H54 (cell line): Measurements from ENCODE around the gene FHIT.

Experiments used
- DNase-seq: peaks from one replicate; pipeline ENCODE4 v3.0.0; 2011; ENCODE audit warnings: low spot score, mixed read lengths; ENCODE audit not compliant: insufficient read length
- FAIRE-seq: peaks from 3 replicates; lab custom pipeline; 2011; peaks lifted over from hg19 to GRCh38; lab: Jason Lieb, UNC
- POLR2A ChIP-seq: IDR thresholded peaks from 2 replicates; pipeline ENCODE4 v1.6.1; 2011; ENCODE audit warnings: low read depth, mild to moderate bottlenecking, low read length

The FHIT gene

GRCh38 chr3:60445446-60445845 is 805.8 kb downstream of the FHIT start:
- no peak for DNase-seq
- FAIRE-seq, result no peak
- TF ChIP-seq POLR2A, result no peak

DNA sequence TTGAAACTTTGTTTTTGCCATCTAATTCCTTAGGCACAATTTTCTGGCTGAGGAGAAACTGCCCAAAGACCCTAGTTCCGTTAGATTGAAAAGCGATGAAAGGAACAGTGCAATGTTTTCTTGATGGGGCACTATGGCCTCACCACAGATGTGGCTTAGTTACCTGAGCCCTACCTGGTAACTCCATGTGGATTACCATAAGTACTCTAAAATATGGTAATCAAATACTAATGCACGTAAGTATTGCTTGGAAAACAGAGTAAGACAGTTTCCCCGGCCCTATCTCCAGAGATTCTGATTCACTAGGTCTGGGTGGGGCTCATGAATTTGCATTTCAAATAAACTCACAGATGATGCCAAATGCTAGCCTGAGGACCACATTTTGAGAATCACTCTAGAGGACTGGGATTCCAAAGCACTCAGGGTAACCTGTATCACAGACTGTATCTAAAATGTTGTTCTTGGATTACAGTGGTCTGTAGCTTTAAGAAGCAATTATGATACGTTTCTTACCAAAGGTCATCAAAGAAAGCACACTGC is 806.3 kb downstream of the FHIT start:
- no peak for TF ChIP-seq POLR2A
- DNase-seq (no peak), FAIRE-seq (no peak)

DNA sequence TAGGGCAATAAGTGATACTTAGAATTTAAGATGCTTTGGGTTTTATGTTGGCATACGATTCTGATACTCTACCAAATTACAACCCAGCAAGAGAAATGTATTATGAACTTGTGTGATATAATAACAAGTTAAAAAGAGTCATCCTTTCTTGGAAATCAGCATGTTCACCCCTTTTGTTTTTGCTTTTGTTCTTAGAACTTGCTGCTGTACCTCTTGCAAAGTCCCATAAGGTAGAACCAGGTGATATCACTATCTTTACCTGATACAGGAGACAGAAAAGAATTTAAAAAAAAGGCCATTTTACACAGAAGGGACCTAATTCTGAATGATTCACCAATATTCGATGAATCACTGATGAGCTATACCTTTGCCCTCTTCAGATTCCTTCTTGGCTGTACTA is 810.4 kb downstream of the FHIT start:
- TF ChIP-seq POLR2A, result no peak
- FAIRE-seq (no peak), DNase-seq (no peak)

- TF ChIP-seq POLR2A, result no peak
- no peak for DNase-seq
- no peak for FAIRE-seq
Measured at GRCh38 chr3:60435941-60436650, 815.2 kb downstream of the FHIT start.

DNA sequence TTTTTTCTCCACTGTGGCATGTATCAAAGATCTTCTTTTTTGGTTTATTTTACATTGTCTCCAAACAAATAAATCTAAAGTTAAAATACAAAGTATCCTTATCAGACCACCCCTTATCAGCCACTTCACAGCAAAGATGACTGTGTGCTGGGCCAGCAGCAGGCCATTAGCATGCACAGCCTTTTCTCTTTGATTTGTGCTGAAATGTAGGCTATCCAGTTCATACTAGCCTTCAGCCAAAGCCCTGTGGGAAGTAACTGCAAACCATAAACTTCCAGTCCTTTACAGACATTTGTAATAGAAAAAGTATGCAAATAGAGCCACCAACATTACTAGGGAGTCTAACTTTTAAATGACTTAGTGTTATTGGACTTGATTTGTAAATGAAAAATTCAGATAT is 816.3 kb downstream of the FHIT start:
- FAIRE-seq (no peak), DNase-seq (no peak)
- no peak for TF ChIP-seq POLR2A

- FAIRE-seq (no peak), DNase-seq (no peak)
- TF ChIP-seq POLR2A, result no peak
Measured at GRCh38 chr3:60434323-60434722, 816.9 kb downstream of the FHIT start.

- FAIRE-seq (no peak), DNase-seq (no peak)
- no peak for TF ChIP-seq POLR2A
Measured at GRCh38 chr3:60431599-60431958, 819.7 kb downstream of the FHIT start.

- no peak for TF ChIP-seq POLR2A
- FAIRE-seq (no peak), DNase-seq (no peak)
Measured at GRCh38 chr3:60430205-60430604, 821.0 kb downstream of the FHIT start.

DNA sequence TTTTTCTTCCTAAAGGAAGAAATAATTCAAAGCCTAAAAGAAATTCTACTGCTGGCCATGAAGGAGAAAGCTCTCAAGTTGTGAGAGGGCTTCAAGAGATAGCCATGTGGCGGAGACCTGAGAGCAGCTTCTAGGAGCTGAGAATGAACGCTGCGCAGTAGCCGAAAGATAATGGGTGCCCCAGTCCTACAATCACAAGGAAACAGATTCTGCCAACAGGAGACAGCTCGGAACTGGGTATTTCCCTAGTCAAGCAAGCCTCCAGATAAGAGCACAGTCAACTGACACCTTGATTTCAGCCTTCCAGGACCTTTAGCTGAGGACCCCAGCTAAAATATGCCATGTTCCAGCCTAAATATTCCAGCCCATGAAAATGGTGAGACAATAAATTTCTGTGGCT is 824.1 kb downstream of the FHIT start:
- no peak for FAIRE-seq
- TF ChIP-seq POLR2A, result no peak

GRCh38 chr3:60424942-60425341 is 826.3 kb downstream of the FHIT start:
- DNase-seq (no peak), FAIRE-seq (no peak)

More for the DNA sequence above, 824.1 kb downstream of the FHIT start:
- DNase-seq, result no peak

GRCh38 chr3:60424034-60424433 is 827.2 kb downstream of the FHIT start:
- TF ChIP-seq POLR2A, result no peak
- FAIRE-seq (no peak), DNase-seq (no peak)

More at GRCh38 chr3:60424942-60425341, 826.3 kb downstream of the FHIT start:
- no peak for TF ChIP-seq POLR2A

GRCh38 chr3:60423556-60423955 is 827.7 kb downstream of the FHIT start:
- no peak for TF ChIP-seq POLR2A
- FAIRE-seq (no peak), DNase-seq (no peak)

GRCh38 chr3:60421749-60422446 is 829.4 kb downstream of the FHIT start:
- no peak for TF ChIP-seq POLR2A
- FAIRE-seq, result no peak
- no peak for DNase-seq

- no peak for DNase-seq
- no peak for FAIRE-seq
- no peak for TF ChIP-seq POLR2A
Measured at GRCh38 chr3:60417576-60417975, 833.7 kb downstream of the FHIT start.
